Activated CD8-positive, alpha-beta memory T cell treated with anti-CD3 and anti-CD28 coated beads, Interleukin-2, amount 50 U/mL, for 1 hour (primary cell): ENCODE data around the gene NRXN3.
"Not testable (repeated sequence)": the region's sequence is repeated elsewhere in the genome, so short reads cannot be mapped to it uniquely, and the experiment has no call there.

Experiments used
- DNase-seq: peaks from one replicate; pipeline ENCODE4 v3.0.0-alpha.2; 2020; ENCODE audit errors: extremely low read depth

The NRXN3 gene

GRCh38 chr14:79724934-79725717, 1555.0 kb downstream of the NRXN3 start:
- no peak for DNase-seq

GRCh38 chr14:79727900-79728299, 1557.7 kb downstream of the NRXN3 start:
- no peak for DNase-seq

- no peak for DNase-seq
These were observed 1558.2 kb downstream of the NRXN3 start for GRCh38 chr14:79728331-79728730.

- no peak for DNase-seq
These were observed 1559.6 kb downstream of the NRXN3 start for GRCh38 chr14:79729731-79730130.

- DNase-seq: no peak
These were observed 1560.0 kb downstream of the NRXN3 start for GRCh38 chr14:79730196-79730595.

GRCh38 chr14:79730953-79731352, 1560.8 kb downstream of the NRXN3 start:
- no peak for DNase-seq

GRCh38 chr14:79732911-79733655, 1562.9 kb downstream of the NRXN3 start:
- no peak for DNase-seq

GRCh38 chr14:79734151-79734550, 1564.0 kb downstream of the NRXN3 start:
- DNase-seq: no peak

GRCh38 chr14:79734656-79735055, 1564.5 kb downstream of the NRXN3 start:
- no peak for DNase-seq

- DNase-seq: no peak
These were observed 1564.9 kb downstream of the NRXN3 start for GRCh38 chr14:79735121-79735520.

- no peak for DNase-seq
These were observed 1570.0 kb downstream of the NRXN3 start for GRCh38 chr14:79740066-79740601.

- DNase-seq: no peak
These were observed 1572.0 kb downstream of the NRXN3 start for GRCh38 chr14:79742142-79742541.

- no peak for DNase-seq
These were observed 1574.9 kb downstream of the NRXN3 start for GRCh38 chr14:79745046-79745445.

- DNase-seq: no peak
These were observed 1578.9 kb downstream of the NRXN3 start for GRCh38 chr14:79749065-79749464.

- DNase-seq: no peak
These were observed 1588.8 kb downstream of the NRXN3 start for GRCh38 chr14:79758985-79759384.

GRCh38 chr14:79764323-79764722, 1594.2 kb downstream of the NRXN3 start:
- DNase-seq: no peak

GRCh38 chr14:79766511-79766910, 1596.3 kb downstream of the NRXN3 start:
- no peak for DNase-seq

- DNase-seq: no peak
These were observed 1597.1 kb downstream of the NRXN3 start for GRCh38 chr14:79767251-79767650.

- not testable (repeated sequence) for DNase-seq
These were observed 1597.5 kb downstream of the NRXN3 start for GRCh38 chr14:79767721-79768120.

- DNase-seq: no peak
These were observed 1611.7 kb downstream of the NRXN3 start for GRCh38 chr14:79781882-79782281.

- no peak for DNase-seq
These were observed 1612.9 kb downstream of the NRXN3 start for GRCh38 chr14:79783041-79783440.

- DNase-seq: no peak
These were observed 1616.3 kb downstream of the NRXN3 start for GRCh38 chr14:79786522-79786921.

- no peak for DNase-seq
These were observed 1618.2 kb downstream of the NRXN3 start for GRCh38 chr14:79788346-79788745.
